ENCODE data around the gene KLK1. TPM values are rescaled to one million over a fixed set of nuclear protein-coding genes. Genes with fewer than 3 reads are reported as not detected.

The KLK1 gene
- total RNA-seq, 4 donors from 2014 or later, result not detected

DNA sequence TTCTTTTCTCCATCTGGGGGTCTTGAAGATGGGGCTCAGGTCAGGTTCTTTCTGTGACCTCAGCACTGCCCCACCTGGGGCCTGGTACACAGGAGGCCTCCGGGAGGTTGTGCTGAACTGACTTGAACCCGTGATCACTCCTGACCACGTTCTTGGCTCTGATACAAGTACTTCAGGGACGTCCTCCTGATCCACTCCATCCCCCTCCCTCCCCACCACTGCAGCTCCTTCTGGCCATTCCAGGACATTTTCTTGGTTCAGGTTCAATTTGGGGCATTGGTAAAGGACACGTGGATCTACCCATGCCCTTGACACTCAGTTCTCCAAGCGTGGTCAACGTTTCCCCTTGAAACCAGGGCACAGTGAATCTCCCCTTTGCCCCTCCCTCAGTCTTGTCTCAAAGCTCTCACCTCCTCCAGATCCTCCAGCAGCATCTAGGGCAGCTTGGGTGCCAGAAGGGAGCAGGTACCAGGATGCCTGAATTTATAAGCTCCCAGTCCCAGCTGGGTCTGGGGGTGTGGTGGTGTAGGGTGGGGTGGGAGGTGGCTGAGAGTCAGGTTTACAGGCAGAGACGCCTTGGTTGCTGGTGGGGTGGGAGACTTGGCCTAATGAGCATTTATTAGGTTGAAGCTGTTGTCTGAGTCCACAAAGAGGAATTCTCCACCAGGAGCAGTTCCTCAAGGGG, 9.7 kb upstream of the KLK1 start, which contains the start of gene KLK15:
Gene KLK15, minus strand, starts transcription at position 458 of the 685 bp plus-strand sequence. CDS start 2,082 bp downstream, outside the sequence.
- H3K27ac ChIP-seq, result no peak within 1 kb of the TSS
- peaks cover 0 to 26% (median 5%) of the 10 kb centered on the region in 3 donors for H3K4me1 ChIP-seq
- H3K4me3 ChIP-seq, result no peak within 1 kb of the TSS
- intact Hi-C loops (cut with DNase I), result no loop called here
- no peaks in the 10 kb centered on the region for H3K9me3 ChIP-seq
- TF ChIP-seq POLR2A (IDR thresholded peaks at IDR 0.05), result no peak
- TF ChIP-seq, protein P1, sequence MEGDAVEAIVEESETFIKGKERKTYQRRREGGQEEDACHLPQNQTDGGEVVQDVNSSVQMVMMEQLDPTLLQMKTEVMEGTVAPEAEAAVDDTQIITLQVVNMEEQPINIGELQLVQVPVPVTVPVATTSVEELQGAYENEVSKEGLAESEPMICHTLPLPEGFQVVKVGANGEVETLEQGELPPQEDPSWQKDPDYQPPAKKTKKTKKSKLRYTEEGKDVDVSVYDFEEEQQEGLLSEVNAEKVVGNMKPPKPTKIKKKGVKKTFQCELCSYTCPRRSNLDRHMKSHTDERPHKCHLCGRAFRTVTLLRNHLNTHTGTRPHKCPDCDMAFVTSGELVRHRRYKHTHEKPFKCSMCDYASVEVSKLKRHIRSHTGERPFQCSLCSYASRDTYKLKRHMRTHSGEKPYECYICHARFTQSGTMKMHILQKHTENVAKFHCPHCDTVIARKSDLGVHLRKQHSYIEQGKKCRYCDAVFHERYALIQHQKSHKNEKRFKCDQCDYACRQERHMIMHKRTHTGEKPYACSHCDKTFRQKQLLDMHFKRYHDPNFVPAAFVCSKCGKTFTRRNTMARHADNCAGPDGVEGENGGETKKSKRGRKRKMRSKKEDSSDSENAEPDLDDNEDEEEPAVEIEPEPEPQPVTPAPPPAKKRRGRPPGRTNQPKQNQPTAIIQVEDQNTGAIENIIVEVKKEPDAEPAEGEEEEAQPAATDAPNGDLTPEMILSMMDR (IDR thresholded peaks at IDR 0.05), result no peak
- peaks cover 0 to 79% (median 0%) of the 10 kb centered on the region in 4 donors for H3K27me3 ChIP-seq
- no peak for DNase-seq
- no peaks in the 10 kb centered on the region for H3K36me3 ChIP-seq
- WGBS, 2 donors, result 66 to 68% methylated on average over 8 of the region's 8 CpGs

DNA sequence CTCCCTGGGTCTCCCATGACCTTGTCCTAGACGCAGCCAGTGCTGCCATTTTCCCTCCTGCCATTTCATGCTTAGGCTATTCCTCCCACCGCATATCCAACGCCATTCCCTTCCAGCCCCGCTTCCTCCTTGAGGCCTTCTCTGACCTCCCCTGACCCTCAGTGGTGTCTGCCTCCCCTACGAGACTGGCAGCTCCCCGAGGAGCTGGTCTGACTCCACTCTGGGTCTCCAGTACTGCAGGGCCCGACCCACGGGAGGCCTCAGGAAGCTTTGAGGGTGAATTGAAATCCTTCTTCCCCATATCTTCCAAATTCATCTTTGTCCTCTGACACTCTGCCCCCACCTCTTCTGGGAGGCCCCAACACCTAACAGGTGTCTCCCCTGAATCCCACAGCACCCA, 9.1 kb upstream of the KLK1 start:
- no peak for TF ChIP-seq POLR2A (IDR thresholded peaks at IDR 0.05)
- TF ChIP-seq, protein P1 (IDR thresholded peaks at IDR 0.05), result no peak
- intact Hi-C loops (cut with DNase I), result no loop called here
- Histone ChIP-seq H3K27ac (no peak overlapping the region), H3K4me1 (peaks cover 0 to 26% (median 5%) of the 10 kb centered on the region in 3 donors), H3K27me3 (peaks cover 0 to 79% (median 0%) of the 10 kb centered on the region in 4 donors), H3K36me3 (no peaks in the 10 kb centered on the region), H3K4me3 (no peak overlapping the region), H3K9me3 (no peaks in the 10 kb centered on the region)
- DNase-seq, result no peak
- WGBS, 2 donors, result 85 to 86% methylated on average over 8 of the region's 8 CpGs

DNA sequence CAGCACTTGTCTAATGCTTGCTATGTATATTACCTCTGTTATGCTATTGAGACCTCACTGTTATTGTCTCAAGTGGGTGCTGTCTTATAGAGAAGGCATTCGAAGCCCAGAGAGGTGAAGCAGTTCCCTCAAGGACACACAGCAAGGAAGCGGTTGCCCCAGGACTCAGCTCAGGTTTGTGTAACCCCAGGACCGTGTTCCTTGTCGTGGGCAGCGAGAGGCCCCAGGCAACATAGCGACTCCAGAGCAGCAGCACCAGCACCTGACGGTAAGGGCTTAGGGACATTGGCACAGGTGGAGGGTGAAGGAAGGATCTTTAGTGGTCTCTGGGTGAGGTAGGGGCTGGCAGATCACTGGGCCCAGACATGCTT, 7.4 kb upstream of the KLK1 start:
- DNase-seq, result no peak
- Histone ChIP-seq H3K27ac (no peak overlapping the region), H3K4me3 (no peak overlapping the region), H3K4me1 (peaks cover 0 to 11% (median 5%) of the 10 kb centered on the region in 3 donors), H3K36me3 (no peaks in the 10 kb centered on the region), H3K9me3 (no peaks in the 10 kb centered on the region), H3K27me3 (peaks cover 0 to 77% (median 0%) of the 10 kb centered on the region in 4 donors)
- no peak for TF ChIP-seq POLR2A (IDR thresholded peaks at IDR 0.05)
- TF ChIP-seq, protein P1 (IDR thresholded peaks at IDR 0.05), result no peak
- 50 to 80% methylated on average over 2 to 3 of the region's 7 CpGs for WGBS, 2 donors
- intact Hi-C loops (cut with DNase I), result no loop called here

DNA sequence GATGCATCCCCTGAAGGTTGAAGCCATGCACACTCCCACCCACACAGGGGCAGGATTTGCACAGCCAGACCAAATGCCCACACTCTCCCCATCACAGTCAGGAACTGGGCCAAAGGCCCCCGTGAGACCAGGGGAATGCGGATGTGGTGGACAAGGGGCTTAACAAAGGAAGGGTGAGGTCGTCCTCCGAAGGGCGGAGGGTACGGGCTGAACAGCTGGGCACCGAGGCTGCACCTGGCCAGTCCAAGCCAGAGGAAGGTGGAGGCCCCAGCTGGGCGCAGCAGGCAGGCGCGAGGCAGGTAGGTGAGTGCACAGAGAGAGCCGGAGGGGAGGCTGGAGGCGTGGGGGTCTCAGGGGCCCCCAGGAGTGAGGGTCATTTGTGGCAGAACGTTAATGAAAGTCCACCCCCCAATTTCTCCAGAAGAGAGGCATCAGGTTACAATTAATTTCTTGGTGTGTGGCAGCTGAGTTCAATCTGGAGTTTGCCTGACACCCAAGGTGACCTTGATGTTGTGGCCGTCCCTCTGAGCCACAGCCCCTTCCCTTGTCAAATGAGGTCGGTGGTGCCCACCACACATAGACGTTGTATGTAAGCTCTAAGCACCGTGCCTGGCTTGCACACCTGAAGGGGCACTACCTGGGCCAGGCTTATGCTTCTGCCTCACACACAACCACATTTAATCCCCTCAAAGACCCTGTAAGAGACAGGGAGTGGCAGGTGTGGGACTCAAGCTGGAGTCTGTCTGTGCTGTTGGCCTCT, 6.9 kb upstream of the KLK1 start:
- Histone ChIP-seq H3K4me3 (no peak overlapping the region), H3K9me3 (no peaks in the 10 kb centered on the region), H3K27me3 (peaks cover 0 to 75% (median 0%) of the 10 kb centered on the region in 4 donors), H3K27ac (no peak overlapping the region), H3K36me3 (no peaks in the 10 kb centered on the region), H3K4me1 (peaks cover 0 to 6% (median 2%) of the 10 kb centered on the region in 3 donors)
- 24 to 42% methylated on average over 8 to 16 of the region's 17 CpGs for WGBS, 2 donors
- TF ChIP-seq, protein P1 (IDR thresholded peaks at IDR 0.05), result no peak
- TF ChIP-seq POLR2A (IDR thresholded peaks at IDR 0.05), result no peak
- intact Hi-C loops (cut with DNase I), result no loop called here
- no peak for DNase-seq

DNA sequence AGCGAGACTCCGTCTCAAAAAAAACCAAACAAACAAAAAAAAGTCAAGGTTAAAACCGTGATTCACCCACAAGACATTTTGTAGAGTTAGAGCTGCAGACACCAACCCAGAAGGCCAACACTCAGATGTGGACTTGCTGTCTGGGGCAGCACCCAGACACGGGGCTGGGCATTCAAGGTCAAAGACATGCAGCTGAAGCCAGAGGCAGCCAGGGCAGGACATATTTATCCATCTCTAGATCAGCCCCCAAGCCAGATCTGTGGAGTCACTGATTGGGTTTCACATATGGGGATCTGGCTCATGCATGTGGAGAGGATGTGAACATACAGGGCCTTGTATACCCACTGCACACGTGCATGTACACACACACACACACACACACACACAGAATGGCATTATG, 6.2 kb upstream of the KLK1 start:
- intact Hi-C loops (cut with DNase I), result no loop called here
- peaks cover 0 to 75% (median 0%) of the 10 kb centered on the region in 4 donors for H3K27me3 ChIP-seq
- no peaks in the 10 kb centered on the region for H3K4me1 ChIP-seq
- no peaks in the 10 kb centered on the region for H3K9me3 ChIP-seq
- no peak overlapping the region for H3K4me3 ChIP-seq
- no peak for DNase-seq
- no peak overlapping the region for H3K27ac ChIP-seq
- TF ChIP-seq POLR2A (IDR thresholded peaks at IDR 0.05), result no peak
- TF ChIP-seq, protein P1 (IDR thresholded peaks at IDR 0.05), result no peak
- no peaks in the 10 kb centered on the region for H3K36me3 ChIP-seq
- 67 to 70% methylated on average over 4 to 5 of the region's 5 CpGs for WGBS, 2 donors

Data from esophagus squamous epithelium (tissue), 5 donors.